DOHH2 (cell line): ENCODE data around the gene FBXW4.

Experiments used
- H3F3A ChIP-seq: fragments of 200-600 bp; sonication (generic), shearing (Covaris generic); 2 replicates; pipeline ENCODE4 v1.6.0; 2016; ENCODE audit warnings: antibody characterized with exemption, mild to moderate bottlenecking; ENCODE audit not compliant: control insufficient read depth, insufficient read depth
- H3K27ac ChIP-seq: fragments of 200-600 bp; sonication (generic); 2 replicates; pipeline ENCODE4 v1.5.1; 2014; ENCODE audit warnings: low read depth, mild to moderate bottlenecking, low read length, moderate library complexity
- H3K27me3 ChIP-seq: fragments of 200-600 bp; sonication (generic); 2 replicates; pipeline ENCODE4 v1.6.1; 2014; ENCODE audit warnings: mild to moderate bottlenecking, low read length, mixed read lengths; ENCODE audit not compliant: control insufficient read depth
- H3K36me3 ChIP-seq: fragments of 200-600 bp; sonication (generic); 2 replicates; pipeline ENCODE4 v1.6.1; 2014; ENCODE audit warnings: mild to moderate bottlenecking, low read length, moderate library complexity, mixed read lengths; ENCODE audit not compliant: control insufficient read depth
- H3K4me1 ChIP-seq: fragments of 200-600 bp; sonication (generic); 2 replicates; pipeline ENCODE4 v1.6.1; 2014; ENCODE audit warnings: mild to moderate bottlenecking, low read length, mixed read lengths; ENCODE audit not compliant: control insufficient read depth
- H3K4me2 ChIP-seq: fragments of 200-600 bp; sonication (generic); 2 replicates; pipeline ENCODE4 v1.6.0; 2014; ENCODE audit warnings: mild to moderate bottlenecking, low read length, moderate library complexity
- H3K4me3 ChIP-seq: fragments of 200-600 bp; sonication (generic); 2 replicates; pipeline ENCODE4 v1.5.1; 2014; ENCODE audit warnings: mild to moderate bottlenecking, low read length, mixed read lengths
- H3K79me2 ChIP-seq: fragments of 200-600 bp; sonication (generic); 2 replicates; pipeline ENCODE4 v1.6.1; 2014; ENCODE audit warnings: mild to moderate bottlenecking, low read length, mixed read lengths; ENCODE audit not compliant: control insufficient read depth
- H3K9me2 ChIP-seq: fragments of 200-600 bp; sonication (generic); replicated peaks from 2 replicates; pipeline ENCODE4 v1.6.1; 2014; ENCODE audit warnings: mild to moderate bottlenecking, low read length, mixed read lengths; ENCODE audit not compliant: control insufficient read depth
- H3K9me3 ChIP-seq: fragments of 200-600 bp; sonication (generic); 2 replicates; pipeline ENCODE4 v1.6.1; 2014; ENCODE audit warnings: antibody characterized with exemption, low read length, mixed read lengths; ENCODE audit not compliant: control insufficient read depth, insufficient read depth
- H4K20me1 ChIP-seq: fragments of 200-600 bp; sonication (generic); 2 replicates; pipeline ENCODE4 v1.6.0; 2014; ENCODE audit warnings: low read depth, mild to moderate bottlenecking, antibody characterized with exemption, low read length, moderate library complexity; ENCODE audit not compliant: control insufficient read depth, insufficient read depth
- EZH2phosphoT487 ChIP-seq: fragments of 200-600 bp; sonication (generic); IDR thresholded peaks from 2 replicates; pipeline ENCODE4 v1.6.1; 2017; ENCODE audit warnings: borderline replicate concordance, mild to moderate bottlenecking, antibody characterized with exemption, low read length, moderate library complexity, mixed read lengths
- TF ChIP-seq, protein P1 (sequence below): fragments of 200-600 bp; sonication (generic); IDR thresholded peaks from one replicate; pipeline ENCODE4 v1.5.1; 2014; ENCODE audit warnings: antibody characterized with exemption, mild to moderate bottlenecking, low read depth, low read length; ENCODE audit not compliant: poor library complexity, severe bottlenecking

FBXW4 gene

DNA sequence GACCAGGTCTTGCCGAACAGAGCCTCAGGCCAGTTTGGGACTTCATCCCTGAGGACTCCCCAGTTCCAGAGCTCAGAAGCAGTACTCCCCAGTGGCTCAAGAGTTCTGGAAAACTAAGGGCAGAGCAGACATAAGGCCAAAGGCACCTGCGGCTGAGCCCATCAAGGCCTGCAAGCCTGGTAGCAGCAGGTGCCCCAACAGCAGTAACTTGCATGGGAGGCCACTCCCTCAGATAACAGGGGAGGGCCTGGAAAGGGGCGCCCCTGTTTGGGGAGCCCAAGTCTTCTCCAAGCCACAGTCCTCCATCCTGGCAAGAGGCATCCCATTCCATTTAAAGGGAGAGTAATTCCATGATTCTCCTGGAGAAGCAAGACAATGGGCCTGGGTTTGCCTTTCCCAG is 119.9 kb downstream of the FBXW4 start:
- Histone ChIP-seq H3K27ac (no peak overlapping the region), H3K36me3 (no peaks in the 10 kb centered on the region), H3K9me3 (no peaks in the 10 kb centered on the region), H3K27me3 (peaks cover 8% of the 10 kb centered on the region), H3K4me3 (no peak overlapping the region), H3K9me2 (no peaks in the 10 kb centered on the region), H3F3A (no peaks in the 10 kb centered on the region), H4K20me1 (peaks cover 4% of the 10 kb centered on the region; the same call in 1 of the 2 replicates), H3K4me1 (peaks cover 7% of the 10 kb centered on the region), H3K4me2 (no peak overlapping the region), H3K79me2 (no peaks in the 10 kb centered on the region)
- no peak for TF ChIP-seq EZH2phosphoT487
- TF ChIP-seq, protein P1, sequence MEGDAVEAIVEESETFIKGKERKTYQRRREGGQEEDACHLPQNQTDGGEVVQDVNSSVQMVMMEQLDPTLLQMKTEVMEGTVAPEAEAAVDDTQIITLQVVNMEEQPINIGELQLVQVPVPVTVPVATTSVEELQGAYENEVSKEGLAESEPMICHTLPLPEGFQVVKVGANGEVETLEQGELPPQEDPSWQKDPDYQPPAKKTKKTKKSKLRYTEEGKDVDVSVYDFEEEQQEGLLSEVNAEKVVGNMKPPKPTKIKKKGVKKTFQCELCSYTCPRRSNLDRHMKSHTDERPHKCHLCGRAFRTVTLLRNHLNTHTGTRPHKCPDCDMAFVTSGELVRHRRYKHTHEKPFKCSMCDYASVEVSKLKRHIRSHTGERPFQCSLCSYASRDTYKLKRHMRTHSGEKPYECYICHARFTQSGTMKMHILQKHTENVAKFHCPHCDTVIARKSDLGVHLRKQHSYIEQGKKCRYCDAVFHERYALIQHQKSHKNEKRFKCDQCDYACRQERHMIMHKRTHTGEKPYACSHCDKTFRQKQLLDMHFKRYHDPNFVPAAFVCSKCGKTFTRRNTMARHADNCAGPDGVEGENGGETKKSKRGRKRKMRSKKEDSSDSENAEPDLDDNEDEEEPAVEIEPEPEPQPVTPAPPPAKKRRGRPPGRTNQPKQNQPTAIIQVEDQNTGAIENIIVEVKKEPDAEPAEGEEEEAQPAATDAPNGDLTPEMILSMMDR: no peak

DNA sequence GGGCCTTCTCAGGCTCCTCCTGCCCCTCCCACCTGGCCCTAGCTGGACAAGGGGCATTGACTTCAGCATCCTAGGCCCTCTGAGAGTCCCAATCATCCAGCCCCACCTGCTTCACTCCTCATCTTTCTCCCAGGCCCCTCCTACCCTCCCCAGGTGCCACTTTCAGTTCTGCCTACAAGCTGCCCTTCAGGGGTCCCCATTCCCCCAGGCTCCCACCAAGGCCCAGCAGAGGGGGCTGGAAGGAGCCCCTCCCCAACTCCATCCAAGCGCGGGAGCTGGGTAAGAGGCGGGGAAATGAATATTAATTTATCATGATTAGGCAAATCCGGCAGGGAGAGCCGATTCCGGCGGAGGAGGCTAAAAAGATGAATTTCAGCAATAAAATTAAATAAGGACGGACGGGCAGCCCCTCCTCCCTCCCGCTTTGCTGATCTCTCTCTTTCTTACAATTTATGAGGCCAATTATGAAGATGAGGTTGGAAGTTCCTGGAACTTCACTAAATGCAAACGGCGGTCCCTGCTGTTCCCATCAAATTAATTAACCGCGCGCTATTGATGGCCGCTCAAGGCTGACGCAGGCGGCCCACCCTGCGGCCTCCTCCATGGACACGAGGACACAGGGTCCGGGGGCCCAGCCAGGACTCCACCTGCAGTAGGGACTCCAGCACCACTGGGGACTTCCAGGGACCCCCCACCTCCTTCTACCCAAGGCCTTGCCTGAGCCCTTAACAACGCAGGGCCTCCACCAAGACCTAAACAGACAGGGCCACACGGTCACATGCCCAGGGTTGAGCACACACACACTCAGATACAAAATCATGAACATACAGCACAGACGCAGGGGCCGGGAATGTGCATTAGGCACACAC is 120.9 kb downstream of the FBXW4 start:
- Histone ChIP-seq H3K9me3 (no peaks in the 10 kb centered on the region), H3K4me3 (no peak overlapping the region), H3K36me3 (no peaks in the 10 kb centered on the region), H3K4me1 (peaks cover 15% of the 10 kb centered on the region), H3K27me3 (peaks cover 16% of the 10 kb centered on the region), H3F3A (no peaks in the 10 kb centered on the region), H4K20me1 (peaks cover 4% of the 10 kb centered on the region; the same call in 1 of the 2 replicates), H3K79me2 (no peaks in the 10 kb centered on the region), H3K9me2 (no peaks in the 10 kb centered on the region), H3K27ac (no peak overlapping the region), H3K4me2 (no peak overlapping the region)
- TF ChIP-seq EZH2phosphoT487: no peak

DNA sequence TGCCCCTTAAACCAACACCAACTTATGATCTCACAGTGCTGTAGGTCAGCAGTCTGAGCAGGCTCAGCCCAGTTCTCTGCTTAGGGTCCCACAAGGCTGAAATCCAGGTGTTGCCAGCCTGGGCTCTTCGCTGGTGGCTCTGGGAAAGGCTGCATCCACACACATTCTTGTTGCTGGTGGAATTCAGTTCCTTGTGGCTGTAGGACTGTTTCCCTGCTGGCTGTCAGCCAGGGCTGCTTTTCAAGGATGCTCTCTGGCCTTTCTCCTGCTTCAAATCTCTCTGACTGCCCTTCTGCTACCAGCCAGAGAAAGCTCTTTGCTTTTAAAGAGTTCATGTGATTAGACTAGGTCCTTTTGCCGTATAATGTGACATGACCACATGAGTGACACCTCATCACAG is 122.2 kb downstream of the FBXW4 start:
- TF ChIP-seq, protein P1: no peak

DNA sequence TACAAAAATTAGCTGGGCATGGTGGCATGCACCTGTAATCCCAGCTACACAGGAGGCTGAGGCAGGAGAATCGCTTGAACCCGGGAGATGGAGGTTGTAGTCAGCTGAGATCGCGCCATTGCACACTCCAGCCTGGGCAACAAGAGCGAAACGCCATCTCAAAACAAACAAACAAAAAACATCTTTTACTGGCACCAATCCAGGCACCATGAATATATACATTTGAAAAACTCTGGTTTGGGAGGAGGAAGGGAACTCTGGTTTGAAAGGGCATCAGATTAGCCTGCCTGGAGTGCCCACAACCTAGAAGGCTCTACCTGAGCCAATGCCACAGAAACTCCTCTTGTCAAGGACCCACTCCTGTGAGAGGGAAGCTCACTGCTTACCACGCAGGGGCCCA is 122.8 kb downstream of the FBXW4 start:
- Histone ChIP-seq H3F3A (no peaks in the 10 kb centered on the region), H3K4me3 (no peak overlapping the region), H3K9me3 (no peaks in the 10 kb centered on the region), H4K20me1 (peaks cover 2% of the 10 kb centered on the region; the same call in 1 of the 2 replicates), H3K27ac (no peak overlapping the region), H3K4me1 (peaks cover 15% of the 10 kb centered on the region), H3K36me3 (no peaks in the 10 kb centered on the region), H3K79me2 (no peaks in the 10 kb centered on the region), H3K4me2 (no peak overlapping the region), H3K9me2 (no peaks in the 10 kb centered on the region), H3K27me3 (peaks cover 31% of the 10 kb centered on the region)
- TF ChIP-seq EZH2phosphoT487: no peak
- TF ChIP-seq, protein P1: no peak

More for the DNA sequence above, 122.2 kb downstream of the FBXW4 start:
- Histone ChIP-seq H3K79me2 (no peaks in the 10 kb centered on the region), H3K27ac (no peak overlapping the region), H3K36me3 (no peaks in the 10 kb centered on the region), H3F3A (no peaks in the 10 kb centered on the region), H3K27me3 (peaks cover 26% of the 10 kb centered on the region), H3K9me3 (no peaks in the 10 kb centered on the region), H3K9me2 (no peaks in the 10 kb centered on the region), H4K20me1 (peaks cover 4% of the 10 kb centered on the region; the same call in 1 of the 2 replicates), H3K4me2 (no peak overlapping the region), H3K4me1 (peaks cover 15% of the 10 kb centered on the region), H3K4me3 (no peak overlapping the region)
